ENCODE measurements around the gene ZNF100. TPM values are rescaled to one million over a fixed set of nuclear protein-coding genes. Genes with fewer than 3 reads are reported as not detected.
"Not testable (repeated sequence)": the region's sequence is repeated elsewhere in the genome, so short reads cannot be mapped to it uniquely, and the experiment has no call there.

Gene ZNF100
- total RNA-seq, 2 experiments from 2014 or later: 22.3 to 25.3 TPM

DNA sequence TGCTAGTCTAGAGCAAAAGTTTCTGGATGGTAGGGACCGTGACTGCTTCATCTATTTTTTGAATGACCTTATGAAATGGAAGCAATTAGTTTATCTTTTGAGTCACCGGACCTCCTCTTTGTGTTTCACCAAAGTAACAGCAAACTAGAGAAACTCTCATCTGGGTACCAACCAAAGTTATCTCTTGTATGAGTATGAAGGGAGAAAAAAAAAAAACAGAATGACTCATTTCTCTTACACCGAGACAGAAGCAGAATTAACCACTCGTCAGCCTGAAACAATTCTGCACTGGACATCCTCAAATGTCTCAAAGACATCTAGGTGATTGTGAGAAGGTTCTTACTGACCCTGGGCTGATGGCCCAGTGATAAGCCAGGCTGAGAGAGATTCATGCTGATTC, 18.3 kb downstream of the ZNF100 start:
- Mint-ChIP-seq H3K4me3 (no peak overlapping the region), H3K9me3 (ENCODE audit: low read depth) (peaks cover 30% of the 10 kb centered on the region), H3K4me1 (peaks cover 10% of the 10 kb centered on the region), H3K27ac (no peak overlapping the region), H3K36me3 (peaks cover 86% of the 10 kb centered on the region), H3K27me3 (no peaks in the 10 kb centered on the region)
- no peak for DNase-seq
- CTCF ChIA-PET: no interaction called here
- ATAC-seq: no peak

DNA sequence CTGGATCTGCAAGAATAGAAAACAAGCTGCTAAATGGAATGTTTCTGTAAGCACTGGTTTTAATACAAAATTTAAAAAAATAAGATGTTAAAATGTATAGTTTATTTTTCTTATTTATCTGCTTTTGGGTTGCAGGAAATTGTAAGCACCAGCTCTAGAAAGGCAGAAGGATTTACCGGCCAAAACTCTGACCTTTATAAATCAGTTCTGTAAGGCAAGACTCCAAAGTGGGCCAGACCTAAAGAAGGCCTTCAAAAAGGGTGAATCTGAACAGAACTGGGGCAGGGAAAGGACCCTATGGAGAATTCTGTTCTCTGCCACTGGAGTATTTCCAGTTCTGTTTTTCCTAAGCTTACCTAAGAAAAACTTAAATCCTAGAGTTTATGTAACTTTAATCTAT, 19.3 kb downstream of the ZNF100 start:
- H3K36me3 Mint-ChIP-seq: peaks cover 85% of the 10 kb centered on the region
- peaks cover 31% of the 10 kb centered on the region for H3K9me3 Mint-ChIP-seq (ENCODE audit: low read depth)
- H3K4me3 Mint-ChIP-seq: no peak overlapping the region
- H3K4me1 Mint-ChIP-seq: peaks cover 10% of the 10 kb centered on the region
- CTCF ChIA-PET: no interaction called here
- DNase-seq (no peak), ATAC-seq (no peak)
- H3K27ac Mint-ChIP-seq: no peak overlapping the region
- no peaks in the 10 kb centered on the region for H3K27me3 Mint-ChIP-seq

DNA sequence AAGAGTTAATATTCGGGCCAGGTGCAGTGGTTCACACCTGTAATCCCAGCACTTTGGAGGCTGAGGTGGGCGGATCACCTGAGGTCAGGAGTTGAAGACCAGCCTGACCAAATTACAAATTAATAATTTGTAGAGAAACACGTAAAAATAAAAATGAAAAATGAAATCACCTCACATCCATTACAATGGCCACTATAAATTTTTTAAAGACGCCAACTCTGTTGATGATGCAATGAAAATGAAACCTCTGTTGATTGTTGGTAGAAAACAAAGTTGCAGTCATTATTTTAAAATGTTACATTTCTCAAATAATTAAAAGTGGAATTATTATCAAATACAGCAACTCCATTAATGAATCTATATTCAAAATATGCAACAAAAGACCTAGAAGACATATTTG, 26.8 kb downstream of the ZNF100 start:
- Mint-ChIP-seq H3K27me3 (no peaks in the 10 kb centered on the region), H3K4me1 (no peaks in the 10 kb centered on the region), H3K36me3 (peaks cover 84% of the 10 kb centered on the region), H3K9me3 (ENCODE audit: low read depth) (peaks cover 30% of the 10 kb centered on the region), H3K4me3 (no peak overlapping the region), H3K27ac (no peak overlapping the region)
- ATAC-seq (no peak), DNase-seq (no peak)
- CTCF ChIA-PET: no interaction called here

DNA sequence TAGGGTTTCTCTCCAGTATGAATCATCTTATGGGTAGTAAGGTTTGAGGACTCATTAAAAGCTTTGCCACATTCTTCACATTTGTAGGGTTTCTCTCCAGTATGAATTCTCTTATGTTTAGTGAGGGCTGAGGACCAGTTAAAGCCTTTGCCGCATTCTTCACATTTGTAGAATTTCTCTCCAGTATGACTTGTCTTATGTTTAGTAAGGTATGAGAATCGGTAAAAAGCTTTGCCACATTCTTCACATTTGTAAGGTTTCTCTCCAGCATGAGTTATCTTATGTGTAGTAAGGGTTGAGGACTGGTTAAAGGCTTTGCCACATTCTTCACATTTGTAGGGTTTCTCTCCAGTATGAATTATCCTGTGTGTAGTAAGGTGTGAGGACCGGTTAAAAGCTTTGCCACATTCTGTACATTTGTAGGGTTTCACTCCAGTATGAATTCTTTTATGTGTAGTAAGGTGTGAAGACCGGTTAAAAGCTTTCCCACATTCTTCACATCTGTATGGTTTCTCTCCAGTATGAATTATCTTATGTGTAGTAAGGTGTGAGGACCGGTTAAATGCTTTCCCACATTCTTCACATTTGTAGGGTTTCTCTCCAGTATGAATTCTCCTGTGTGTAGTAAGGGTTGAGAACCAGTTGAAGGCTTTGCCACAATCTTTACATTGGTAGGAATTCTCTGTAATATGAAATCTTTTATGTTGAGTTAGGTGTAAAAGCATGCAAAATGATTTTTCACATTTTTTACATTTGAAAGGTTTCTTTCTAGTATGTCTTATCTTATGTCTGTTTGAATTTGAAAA, 40.2 kb downstream of the ZNF100 start:
- H3K4me3 Mint-ChIP-seq, DNase-seq, H3K4me1 Mint-ChIP-seq, H3K27ac Mint-ChIP-seq, CTCF ChIA-PET, H3K27me3 Mint-ChIP-seq, ATAC-seq: not testable (repeated sequence)
- Mint-ChIP-seq H3K9me3 (ENCODE audit: low read depth) (peaks cover 26% of the 10 kb centered on the region), H3K36me3 (peaks cover 65% of the 10 kb centered on the region)

DNA sequence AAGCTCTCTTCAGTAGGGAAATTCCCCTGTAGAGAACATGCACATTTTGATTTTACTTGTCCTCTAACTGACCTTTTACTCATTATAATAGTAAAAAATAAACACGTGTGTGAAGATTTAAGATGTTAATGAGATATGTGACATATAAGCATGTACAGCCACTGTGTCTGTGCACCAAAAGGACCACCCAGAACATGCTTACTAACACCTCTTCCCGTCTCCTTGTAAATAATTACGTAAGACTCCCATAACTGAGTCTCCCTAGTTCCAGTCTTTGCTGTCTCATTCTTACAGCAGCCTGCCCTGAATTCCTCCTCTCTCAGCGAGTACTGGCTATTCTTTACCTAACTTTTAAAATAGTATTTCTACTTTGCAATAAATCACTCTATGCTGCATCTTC, 53.6 kb downstream of the ZNF100 start:
- Mint-ChIP-seq H3K9me3 (ENCODE audit: low read depth) (peaks cover 7% of the 10 kb centered on the region), H3K4me1 (no peaks in the 10 kb centered on the region), H3K4me3 (no peak overlapping the region), H3K36me3 (no peaks in the 10 kb centered on the region), H3K27me3 (no peaks in the 10 kb centered on the region), H3K27ac (no peak overlapping the region)
- CTCF ChIA-PET: no interaction called here
- ATAC-seq: no peak
- DNase-seq: no peak

DNA sequence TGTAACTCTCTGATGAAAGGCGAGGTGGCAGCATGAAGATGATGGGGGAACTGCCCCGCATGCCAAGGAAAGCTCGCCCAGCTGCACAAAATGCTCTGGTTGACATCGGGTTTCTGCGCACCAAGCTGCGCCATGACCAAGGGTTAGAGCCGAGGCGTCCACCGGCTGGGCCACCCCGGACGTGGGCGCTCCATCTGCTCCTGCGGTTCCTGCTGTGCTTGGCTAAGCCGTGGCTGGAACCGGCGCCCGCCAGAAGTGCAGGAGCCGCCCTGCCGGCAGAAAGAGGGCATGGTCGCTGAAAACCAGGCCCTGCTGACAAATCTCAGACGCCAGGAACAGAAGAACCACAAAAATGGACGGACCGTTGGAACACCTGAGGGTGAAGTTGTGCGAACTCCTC, 57.9 kb downstream of the ZNF100 start:
- H3K36me3 Mint-ChIP-seq: no peaks in the 10 kb centered on the region

DNA sequence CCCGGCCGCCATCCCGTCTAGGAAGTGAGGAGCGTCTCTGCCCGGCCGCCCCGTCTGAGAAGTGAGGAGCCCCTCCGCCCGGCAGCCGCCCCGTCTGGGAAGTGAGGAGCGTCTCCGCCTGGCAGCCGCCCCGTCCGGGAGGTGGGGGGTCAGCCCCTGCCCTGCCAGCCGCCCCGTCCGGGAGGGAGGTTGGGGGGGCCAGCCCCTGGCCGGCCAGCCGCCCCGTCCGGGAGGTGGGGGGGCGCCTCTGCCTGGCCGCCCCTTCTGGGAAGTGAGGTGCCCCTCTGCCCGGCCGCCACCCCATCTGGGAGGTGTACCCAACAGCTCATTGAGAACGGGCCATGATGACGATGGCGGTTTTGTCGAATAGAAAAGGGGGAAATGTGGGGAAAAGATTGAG, 59.5 kb downstream of the ZNF100 start:
- H3K4me1 Mint-ChIP-seq, DNase-seq, H3K36me3 Mint-ChIP-seq, H3K27ac Mint-ChIP-seq, ATAC-seq, H3K27me3 Mint-ChIP-seq, H3K4me3 Mint-ChIP-seq, CTCF ChIA-PET: not testable (repeated sequence)
- peaks cover 12% of the 10 kb centered on the region for H3K9me3 Mint-ChIP-seq (ENCODE audit: low read depth)

More for the DNA sequence above, 57.9 kb downstream of the ZNF100 start:
- CTCF ChIA-PET: no interaction called here
- Mint-ChIP-seq H3K27me3 (no peaks in the 10 kb centered on the region), H3K27ac (no peak overlapping the region), H3K9me3 (ENCODE audit: low read depth) (peaks cover 16% of the 10 kb centered on the region), H3K4me1 (no peaks in the 10 kb centered on the region), H3K4me3 (no peak overlapping the region)
- ATAC-seq (no peak), DNase-seq (no peak)

DNA sequence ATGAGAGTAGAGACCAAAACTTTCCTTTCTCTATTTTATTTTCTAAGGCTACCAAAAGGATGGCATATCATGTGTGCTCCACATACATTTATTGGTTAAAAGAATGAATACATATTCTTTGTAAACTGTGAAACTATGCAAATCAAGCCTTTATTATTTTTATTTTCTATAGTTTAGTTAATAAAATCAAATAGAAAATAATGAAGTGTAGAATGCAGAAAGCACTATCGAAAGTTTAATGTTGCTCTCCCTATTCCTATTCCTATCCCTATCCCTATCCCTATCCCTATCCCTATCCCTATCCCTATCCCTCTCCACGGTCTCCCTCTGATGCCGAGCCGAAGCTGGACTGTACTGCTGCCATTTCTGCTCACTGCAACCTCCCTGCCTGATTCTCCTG, 60.3 kb downstream of the ZNF100 start:
- DNase-seq (no peak), ATAC-seq (no peak)
- Mint-ChIP-seq H3K27ac (no peak overlapping the region), H3K27me3 (no peaks in the 10 kb centered on the region), H3K36me3 (no peaks in the 10 kb centered on the region), H3K9me3 (ENCODE audit: low read depth) (peaks cover 12% of the 10 kb centered on the region), H3K4me1 (no peaks in the 10 kb centered on the region), H3K4me3 (no peak overlapping the region)
- CTCF ChIA-PET: no interaction called here

DNA sequence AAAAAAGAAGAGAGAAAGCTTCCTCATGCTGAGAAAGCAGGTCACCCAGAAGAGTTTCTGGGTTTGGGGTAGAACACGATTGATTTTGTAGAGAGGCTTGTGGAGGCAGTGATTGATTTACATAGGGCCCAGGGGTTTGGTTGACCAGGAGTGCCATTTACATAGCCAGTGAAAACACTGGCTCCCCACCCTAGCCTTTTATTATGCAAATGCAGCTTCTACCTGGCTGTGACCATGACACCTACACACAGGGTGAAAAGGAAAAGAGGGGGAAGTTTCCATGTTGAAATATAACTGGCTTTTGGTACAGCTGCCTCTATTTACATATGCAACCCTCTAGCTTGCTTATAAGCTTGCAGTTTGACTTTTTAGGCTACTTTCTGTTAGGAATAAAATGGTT, 62.0 kb downstream of the ZNF100 start:
- H3K4me1 Mint-ChIP-seq: no peaks in the 10 kb centered on the region
- H3K27me3 Mint-ChIP-seq: no peaks in the 10 kb centered on the region
- no peak overlapping the region for H3K27ac Mint-ChIP-seq
- peaks cover 12% of the 10 kb centered on the region for H3K9me3 Mint-ChIP-seq (ENCODE audit: low read depth)
- H3K36me3 Mint-ChIP-seq: no peaks in the 10 kb centered on the region
- no peak for DNase-seq
- H3K4me3 Mint-ChIP-seq: no peak overlapping the region
- no peak for ATAC-seq
- CTCF ChIA-PET: no interaction called here

DNA sequence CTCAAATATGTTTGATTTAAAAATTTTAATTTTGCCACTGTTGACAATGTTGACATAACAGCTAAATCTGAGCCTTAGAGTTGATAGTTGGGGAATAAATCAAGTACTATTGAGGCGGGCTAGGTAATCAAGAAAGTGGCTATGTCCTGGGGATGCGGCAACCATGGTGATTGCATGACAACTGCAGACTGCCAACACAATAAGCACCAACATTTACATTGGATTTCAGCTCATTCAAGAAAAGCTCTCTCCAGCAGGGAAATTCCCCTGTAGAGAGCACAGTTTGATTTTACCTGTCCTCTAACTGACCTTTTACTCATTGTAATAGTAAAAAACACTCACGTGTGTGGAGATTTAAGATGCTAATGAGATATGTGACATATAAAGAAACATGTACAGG, 63.1 kb downstream of the ZNF100 start:
- DNase-seq (no peak), ATAC-seq (no peak)
- CTCF ChIA-PET: no interaction called here
- Mint-ChIP-seq H3K4me1 (no peaks in the 10 kb centered on the region), H3K36me3 (no peaks in the 10 kb centered on the region), H3K27ac (no peak overlapping the region), H3K9me3 (ENCODE audit: low read depth) (peaks cover 8% of the 10 kb centered on the region), H3K27me3 (no peaks in the 10 kb centered on the region), H3K4me3 (no peak overlapping the region)

DNA sequence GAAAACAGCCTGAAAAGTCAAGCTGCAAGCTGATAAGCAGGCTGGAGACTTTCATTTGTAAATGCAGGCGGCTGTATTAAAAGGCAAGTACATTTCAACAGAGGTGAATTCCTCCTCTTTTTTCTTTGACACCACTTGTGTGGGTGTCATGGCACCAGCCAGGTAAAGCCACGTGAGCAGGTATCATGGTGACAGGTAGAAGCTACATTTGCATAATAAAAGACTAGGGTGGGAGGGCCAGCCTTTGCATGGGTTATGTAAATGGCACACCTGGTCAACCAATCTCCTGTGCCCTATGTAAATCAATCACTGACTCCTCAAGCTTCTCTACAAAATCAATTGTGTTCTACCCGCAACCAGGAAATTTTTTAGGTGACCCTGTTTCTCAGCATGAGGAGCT, 68.2 kb downstream of the ZNF100 start:
- Mint-ChIP-seq H3K4me1 (no peaks in the 10 kb centered on the region), H3K27ac (no peak overlapping the region), H3K36me3 (no peaks in the 10 kb centered on the region), H3K4me3 (no peak overlapping the region), H3K27me3 (no peaks in the 10 kb centered on the region), H3K9me3 (ENCODE audit: low read depth) (no peaks in the 10 kb centered on the region)
- CTCF ChIA-PET: no interaction called here
- no peak for ATAC-seq
- no peak for DNase-seq

DNA sequence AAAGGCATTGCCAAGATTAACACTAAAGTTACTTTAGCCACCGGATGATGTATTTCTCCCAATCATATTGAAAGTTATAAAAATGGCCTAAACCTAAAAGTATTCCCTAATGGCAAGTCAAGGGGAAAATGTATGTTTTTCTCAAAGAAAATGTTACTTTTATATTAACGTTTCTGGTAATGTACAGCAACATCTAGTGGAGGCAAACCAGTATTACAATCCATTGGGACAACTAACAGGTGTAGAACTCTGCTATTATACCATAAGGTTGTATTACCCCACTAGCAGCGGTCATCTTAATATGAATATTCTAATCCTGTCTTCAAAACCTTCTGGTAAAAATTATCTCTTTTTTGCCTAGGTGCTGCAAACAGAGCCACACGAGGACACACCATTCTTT, 69.2 kb downstream of the ZNF100 start:
- CTCF ChIA-PET: interaction anchor here (1.2 kb wide), 1 partner anchor 215 kb away, joined by 3 read pairs; no protein-coding TSS in a partner anchor
- Mint-ChIP-seq H3K4me3 (no peak overlapping the region), H3K27me3 (no peaks in the 10 kb centered on the region), H3K27ac (no peak overlapping the region), H3K9me3 (ENCODE audit: low read depth) (no peaks in the 10 kb centered on the region), H3K36me3 (no peaks in the 10 kb centered on the region), H3K4me1 (no peaks in the 10 kb centered on the region)
- DNase-seq: no peak
- no peak for ATAC-seq

DNA sequence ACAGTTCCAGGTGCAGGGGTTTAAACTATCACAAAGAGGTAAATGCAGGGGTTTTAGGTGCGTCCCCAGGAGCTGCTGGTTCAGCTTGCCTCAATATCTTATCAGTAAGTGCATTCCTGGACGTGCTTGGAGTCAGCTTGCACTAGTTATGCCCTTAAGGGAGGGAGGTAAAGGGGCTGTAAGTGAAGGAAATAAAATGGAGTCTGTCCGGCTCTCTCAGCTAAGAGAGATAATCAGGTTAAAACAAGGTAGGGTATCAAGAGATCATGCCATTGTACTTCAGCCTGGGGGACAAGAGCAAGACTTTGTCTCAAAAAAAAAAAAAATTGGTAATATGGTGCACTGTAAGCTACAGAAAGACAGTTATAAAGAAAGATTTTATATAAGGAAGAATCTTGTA, 69.7 kb downstream of the ZNF100 start:
- H3K27ac Mint-ChIP-seq: no peak overlapping the region
- H3K36me3 Mint-ChIP-seq: no peaks in the 10 kb centered on the region
- ATAC-seq (no peak), DNase-seq (no peak)
- H3K4me1 Mint-ChIP-seq: no peaks in the 10 kb centered on the region
- CTCF ChIA-PET: interaction anchor here (1.2 kb wide), 1 partner anchor 214 kb away, joined by 3 read pairs; no protein-coding TSS in a partner anchor
- H3K4me3 Mint-ChIP-seq: no peak overlapping the region
- H3K9me3 Mint-ChIP-seq (ENCODE audit: low read depth): no peaks in the 10 kb centered on the region
- H3K27me3 Mint-ChIP-seq: no peaks in the 10 kb centered on the region

DNA sequence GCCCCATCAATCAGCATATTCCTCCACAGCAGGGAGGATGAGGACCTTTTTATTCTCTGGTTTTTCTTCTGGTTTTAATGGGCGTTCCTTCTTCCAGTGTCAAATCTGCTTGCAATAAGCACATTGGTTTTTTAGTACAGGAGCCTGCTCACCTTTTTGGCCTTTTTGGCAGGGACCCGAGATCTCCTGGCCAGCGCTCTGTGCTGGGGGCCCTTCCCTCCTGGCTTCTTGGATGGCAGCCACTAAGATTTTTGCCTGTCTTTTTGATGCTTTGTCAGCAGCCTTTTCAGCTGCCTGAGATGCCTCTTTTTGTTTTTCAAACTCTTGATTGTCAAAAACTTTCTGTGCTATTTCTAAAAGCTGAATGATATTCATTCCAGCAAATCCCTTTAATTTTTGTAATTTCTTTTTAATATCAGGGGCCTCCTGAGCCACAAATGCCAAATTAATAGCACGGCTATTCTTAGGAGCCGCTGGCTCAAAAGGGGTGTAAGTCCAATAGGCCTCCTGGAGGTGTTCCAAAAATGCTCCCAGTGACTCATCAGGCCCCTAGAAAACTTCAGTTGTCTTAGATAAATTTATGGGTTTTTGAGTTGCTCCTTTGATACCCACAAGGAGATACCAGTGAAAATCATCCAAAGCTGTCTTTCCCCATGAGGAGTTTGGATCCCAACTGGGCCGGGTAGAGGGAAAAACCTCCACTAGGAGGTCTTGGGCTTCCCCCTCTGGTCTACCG, 73.0 kb downstream of the ZNF100 start:
- H3K27me3 Mint-ChIP-seq: no peaks in the 10 kb centered on the region

More for the DNA sequence above, 73.0 kb downstream of the ZNF100 start:
- H3K36me3 Mint-ChIP-seq: no peaks in the 10 kb centered on the region
- no peak overlapping the region for H3K27ac Mint-ChIP-seq
- H3K4me3 Mint-ChIP-seq: no peak overlapping the region
- ATAC-seq (no peak), DNase-seq (no peak)
- H3K9me3 Mint-ChIP-seq (ENCODE audit: low read depth): peaks cover 2% of the 10 kb centered on the region
- no peaks in the 10 kb centered on the region for H3K4me1 Mint-ChIP-seq
- CTCF ChIA-PET: no interaction called here
